ENCODE measurements around the gene NDUFAF8.

DNA sequence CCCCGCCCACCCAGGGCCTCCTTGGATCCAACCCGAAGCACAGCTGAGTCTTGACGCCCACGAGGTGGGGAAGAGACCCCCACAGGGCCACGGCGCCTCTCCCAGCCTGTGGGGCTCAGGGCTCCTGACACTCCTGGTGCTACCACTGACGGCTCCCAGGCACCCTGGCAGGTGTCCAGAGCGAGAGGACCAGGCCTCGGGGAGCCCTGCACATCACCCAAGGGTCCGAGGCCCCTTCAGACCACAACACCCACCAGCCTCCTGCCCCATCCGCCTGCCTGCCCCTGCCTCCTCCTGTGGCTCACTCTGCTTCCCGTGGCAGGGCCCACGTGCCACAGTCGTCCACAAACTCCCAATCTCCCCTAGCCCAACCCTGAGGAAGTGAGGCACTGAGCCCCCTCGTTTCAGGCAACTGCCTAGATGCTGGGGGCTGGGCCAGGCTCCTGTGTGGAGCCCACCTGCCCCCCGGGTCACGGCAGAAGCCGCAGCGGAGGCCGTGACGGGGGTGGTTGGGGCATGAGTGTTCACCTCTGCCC is 44.8 kb upstream of the NDUFAF8 start:
- TF ChIP-seq POLR2A (IDR thresholded peaks at IDR 0.05): no peak
- TF ChIP-seq CTCF (IDR thresholded peaks at IDR 0.05): no peak
- no peak for TF ChIP-seq EP300 (IDR thresholded peaks at IDR 0.05)
